GM12801 (cell line): ENCODE data around the gene TDRD3.

ENCODE experiments used
- CTCF ChIP-seq: IDR thresholded peaks from one replicate; pipeline ENCODE4 v1.5.1; 2011; ENCODE audit warnings: control low read depth; ENCODE audit not compliant: insufficient read length; ENCODE audit errors: extremely low read depth

Gene TDRD3

GRCh38 chr13:60479273-60479672 lies 82.3 kb downstream of the TDRD3 start:
- TF ChIP-seq CTCF, result no peak

- TF ChIP-seq CTCF, result no peak
Measured at GRCh38 chr13:60482012-60482411, 85.0 kb downstream of the TDRD3 start.

GRCh38 chr13:60484865-60485264 lies 87.8 kb downstream of the TDRD3 start:
- TF ChIP-seq CTCF, result no peak

GRCh38 chr13:60491531-60491930 lies 94.5 kb downstream of the TDRD3 start:
- TF ChIP-seq CTCF, result no peak

DNA sequence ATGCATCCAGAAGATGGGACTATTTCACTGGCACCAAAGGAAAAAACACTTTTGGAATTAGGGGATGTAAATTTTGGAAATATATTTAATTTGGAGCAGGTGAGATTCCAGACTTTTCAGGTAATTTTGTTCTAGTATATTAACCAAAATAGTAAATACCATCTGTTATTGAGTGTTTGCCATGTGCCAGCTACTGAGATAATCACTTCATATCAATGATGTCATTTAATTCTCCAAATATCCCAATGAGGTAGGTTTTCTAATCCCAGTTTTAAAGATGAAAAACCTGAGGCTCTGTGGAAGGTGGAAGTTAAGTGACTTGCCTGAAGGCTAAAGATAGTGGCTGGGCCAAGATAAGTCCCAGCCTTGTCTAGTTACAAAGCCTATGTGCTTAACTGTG lies 95.2 kb downstream of the TDRD3 start:
- TF ChIP-seq CTCF, result no peak

DNA sequence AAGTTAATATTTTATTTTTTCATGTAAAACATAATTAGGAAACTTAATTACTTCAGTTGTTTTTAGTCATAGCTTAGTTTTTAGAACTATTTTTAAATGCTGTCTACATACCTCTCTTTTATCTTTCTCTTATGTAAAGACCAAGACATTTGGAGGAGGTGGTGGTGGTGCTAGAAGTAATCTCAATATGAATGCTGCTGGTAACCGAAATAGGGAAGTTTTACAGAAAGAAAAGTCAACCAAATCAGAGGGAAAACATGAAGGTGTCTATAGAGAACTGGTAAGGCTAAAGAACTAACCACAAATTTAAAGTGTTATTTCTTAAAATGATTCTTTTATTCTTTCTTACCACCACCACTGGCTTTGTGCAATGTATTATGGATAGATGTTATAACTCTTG lies 97.3 kb downstream of the TDRD3 start:
- TF ChIP-seq CTCF, result no peak

DNA sequence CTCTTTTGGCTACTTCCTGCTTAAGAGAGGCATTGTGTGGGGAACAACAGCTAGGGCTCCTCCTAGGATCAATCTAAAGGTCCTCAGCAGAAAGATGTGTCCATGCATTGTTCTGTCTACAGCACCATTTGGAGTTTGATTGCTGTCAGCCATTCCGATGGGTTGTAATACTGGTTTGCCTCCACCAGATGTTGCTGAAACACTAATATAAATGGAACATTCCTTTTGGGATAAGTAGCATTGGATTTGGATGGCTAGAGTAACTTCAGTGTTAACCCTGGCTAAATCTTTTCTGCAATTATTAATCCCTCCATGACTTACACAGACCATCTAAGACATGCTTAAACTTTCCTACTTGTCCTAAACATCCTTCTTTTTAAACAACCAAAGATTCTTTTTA lies 104.2 kb downstream of the TDRD3 start:
- TF ChIP-seq CTCF, result no peak
